Immature natural killer cell (primary cell): ENCODE measurements around the gene BPIFB2. TPM values are rescaled to one million over a fixed set of nuclear protein-coding genes. Genes with fewer than 3 reads are reported as not detected.
A peak's percentile ranks its signal among the peaks of the same experiment; 100 is the strongest.

Source experiments
- DNase-seq, 3 donors: peaks; one replicate each; pipeline ENCODE4 v3.0.0; 2022; ENCODE audit warnings: mixed read lengths in 1 of 3
- H3K27ac Mint-ChIP-seq, 6 donors: one replicate each; pipeline ENCODE4 v1.8.0; 2020; ENCODE audit warnings: mixed read lengths in 6 of 6, mild to moderate bottlenecking in 5 of 6, inconsistent platforms in 4 of 6, moderate library complexity in 3 of 6
- H3K27me3 Mint-ChIP-seq, 3 donors: one replicate each; pipeline ENCODE4 v1.8.0; 2020 to 2021; ENCODE audit warnings: low read depth in 3 of 3, mild to moderate bottlenecking in 3 of 3, mixed read lengths in 3 of 3, moderate library complexity in 3 of 3, inconsistent platforms in 1 of 3
- H3K36me3 Mint-ChIP-seq, 3 donors: one replicate each; pipeline ENCODE4 v1.8.0; 2020; ENCODE audit warnings: mixed read lengths in 3 of 3, inconsistent platforms in 2 of 3, mild to moderate bottlenecking in 2 of 3
- H3K4me1 Mint-ChIP-seq, 2 donors: one replicate each; pipeline ENCODE4 v1.8.0; 2020; ENCODE audit warnings: inconsistent platforms in 2 of 2, mild to moderate bottlenecking in 2 of 2, mixed read lengths in 2 of 2, moderate library complexity in 1 of 2
- H3K4me3 Mint-ChIP-seq, 5 donors: one replicate each; pipeline ENCODE4 v1.8.0; 2020; ENCODE audit warnings: mild to moderate bottlenecking in 5 of 5, mixed read lengths in 5 of 5, inconsistent platforms in 3 of 5, moderate library complexity in 3 of 5
- H3K9me3 Mint-ChIP-seq, 6 donors: one replicate each; pipeline ENCODE4 v1.8.0; 2020; ENCODE audit warnings: mild to moderate bottlenecking in 6 of 6, mixed read lengths in 6 of 6, inconsistent platforms in 4 of 6, moderate library complexity in 3 of 6
- polyA plus RNA-seq, 3 donors: library from polyadenylated mRNA; unstranded; fragments of 300-500 nt; fragmentation: Illumina TruSeq; gene quantifications; one replicate each; pipeline ENCODE4 v1.2.3, GENCODE V29; 2021

BPIFB2 gene
- polyA plus RNA-seq, 3 donors from 2014 or later = not detected

DNA sequence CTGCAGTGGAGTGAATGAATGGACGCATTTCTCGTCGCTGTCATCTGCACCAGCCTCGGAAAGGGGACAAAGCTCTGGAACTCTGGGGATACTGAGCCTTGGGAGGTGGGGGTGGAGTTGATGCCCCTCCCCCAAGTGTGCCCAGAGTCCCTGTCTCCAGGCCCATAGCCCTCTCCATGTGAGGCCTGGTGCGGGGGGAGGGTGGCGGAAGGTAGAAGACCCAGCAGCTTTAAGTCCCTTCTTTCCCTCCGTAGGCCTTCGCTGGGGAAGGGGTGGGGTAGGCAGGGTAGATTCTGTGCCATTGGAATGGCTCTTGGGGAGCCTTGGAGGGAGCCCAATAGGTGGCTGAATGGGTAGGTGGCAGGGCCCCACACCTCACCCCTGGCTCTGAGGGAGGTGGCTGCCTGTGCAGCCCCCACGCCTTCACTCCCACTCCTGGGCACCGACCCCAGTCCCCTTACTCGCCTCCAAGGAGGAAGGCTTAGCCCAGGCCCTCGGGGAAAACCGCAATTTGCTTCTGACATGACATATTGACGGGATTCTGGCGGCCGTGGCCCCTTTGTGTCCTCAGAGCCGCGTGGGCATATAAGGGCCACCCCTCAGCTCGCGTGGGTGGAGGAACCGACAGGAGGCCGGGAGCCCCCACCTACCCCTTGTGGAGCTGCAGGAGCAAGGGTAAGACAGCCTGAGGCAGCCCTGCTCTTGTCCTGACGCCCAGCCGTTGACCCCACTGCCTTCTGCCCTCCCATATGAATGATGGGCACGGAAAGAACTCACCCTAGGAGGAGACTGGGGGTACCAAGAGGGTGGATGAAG lies 46.0 kb downstream of the BPIFB2 start, which contains the start of gene BPIFB3:
TSS of gene BPIFB3 (plus strand) at position 613 of the 816 bp plus-strand sequence. CDS start 1,533 bp downstream, outside the sequence.
- H3K27me3 Mint-ChIP-seq = peaks cover 0 to 2% (median 0%) of the 10 kb centered on the region in 3 donors
- no peak for DNase-seq
- H3K4me3 Mint-ChIP-seq = no peak within 1 kb of the TSS
- H3K4me1 Mint-ChIP-seq = no peaks in the 10 kb centered on the region
- H3K27ac Mint-ChIP-seq = no peak within 1 kb of the TSS
- H3K9me3 Mint-ChIP-seq = peaks cover 0 to 1% (median 0%) of the 10 kb centered on the region in 6 donors
- no peaks in the 10 kb centered on the region for H3K36me3 Mint-ChIP-seq

DNA sequence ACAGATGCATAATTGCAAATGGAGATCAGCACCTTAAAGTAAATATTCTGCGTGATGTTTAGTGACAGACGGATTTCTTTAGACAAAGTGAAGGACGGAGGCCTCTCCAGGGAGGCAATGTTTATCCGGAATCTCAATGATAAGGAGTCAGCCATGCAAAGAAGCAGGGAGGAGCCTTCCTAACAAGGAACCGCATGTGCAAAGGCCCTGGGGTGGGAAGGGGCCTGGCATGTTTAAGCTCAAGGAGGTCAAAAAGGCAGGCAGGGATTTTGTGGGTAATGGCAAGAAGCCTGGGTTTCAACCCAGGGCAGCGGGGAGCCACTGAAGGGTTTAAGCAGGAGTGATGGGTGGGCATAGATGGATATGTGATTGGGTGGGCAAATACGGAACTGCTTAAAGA lies 46.9 kb downstream of the BPIFB2 start:
- peaks cover 0 to 1% (median 0%) of the 10 kb centered on the region in 6 donors for H3K9me3 Mint-ChIP-seq
- no peak for DNase-seq
- H3K27ac Mint-ChIP-seq = no peak overlapping the region
- no peak overlapping the region for H3K4me3 Mint-ChIP-seq
- peaks cover 0 to 2% (median 2%) of the 10 kb centered on the region in 3 donors for H3K27me3 Mint-ChIP-seq
- no peaks in the 10 kb centered on the region for H3K36me3 Mint-ChIP-seq
- no peaks in the 10 kb centered on the region for H3K4me1 Mint-ChIP-seq

DNA sequence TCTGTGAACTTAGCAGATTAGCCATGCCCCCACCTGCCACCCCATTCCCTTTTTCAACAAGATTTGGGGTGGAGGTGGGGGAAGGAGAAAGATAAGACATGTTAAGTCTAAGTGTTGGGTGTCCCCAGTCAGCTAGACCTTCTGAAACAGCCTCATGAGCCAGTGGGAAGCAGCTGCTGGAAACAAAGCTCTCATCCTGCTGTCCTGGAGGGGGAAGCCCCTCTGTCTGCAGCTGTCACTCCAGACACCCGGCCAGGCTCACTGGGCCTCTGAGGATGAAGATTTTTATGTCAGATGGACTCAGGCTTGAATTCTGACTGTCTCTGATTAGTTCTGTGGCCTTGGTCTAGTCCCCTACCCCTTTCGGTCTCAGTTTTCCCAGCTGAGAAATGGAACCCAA lies 47.3 kb downstream of the BPIFB2 start:
- Mint-ChIP-seq H3K27me3 (peaks cover 0 to 2% (median 2%) of the 10 kb centered on the region in 3 donors), H3K4me1 (no peaks in the 10 kb centered on the region), H3K4me3 (no peak overlapping the region), H3K36me3 (no peaks in the 10 kb centered on the region), H3K27ac (no peak overlapping the region), H3K9me3 (peaks cover 0 to under 1% (median 0%) of the 10 kb centered on the region in 6 donors)
- DNase-seq = no peak

DNA sequence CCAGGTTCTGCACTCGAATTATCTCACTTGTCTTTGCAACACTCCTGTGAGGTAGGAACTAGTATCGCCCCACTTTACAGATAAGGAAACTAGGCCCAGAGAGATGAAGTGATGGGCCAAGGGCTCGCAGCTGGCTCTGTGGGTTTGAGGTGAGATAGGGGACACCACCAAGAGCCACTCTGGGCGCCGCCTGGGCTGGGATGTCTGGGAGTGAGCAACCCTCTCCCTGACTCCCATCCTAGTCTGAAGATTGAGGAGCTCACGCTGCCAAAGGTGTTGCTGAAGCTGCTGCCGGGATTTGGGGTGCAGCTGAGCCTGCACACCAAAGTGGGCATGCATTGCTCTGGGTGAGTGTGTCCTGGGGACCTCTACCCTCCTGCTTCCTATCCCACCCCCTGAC lies 51.6 kb downstream of the BPIFB2 start:
- H3K27ac Mint-ChIP-seq = no peak overlapping the region

DNA sequence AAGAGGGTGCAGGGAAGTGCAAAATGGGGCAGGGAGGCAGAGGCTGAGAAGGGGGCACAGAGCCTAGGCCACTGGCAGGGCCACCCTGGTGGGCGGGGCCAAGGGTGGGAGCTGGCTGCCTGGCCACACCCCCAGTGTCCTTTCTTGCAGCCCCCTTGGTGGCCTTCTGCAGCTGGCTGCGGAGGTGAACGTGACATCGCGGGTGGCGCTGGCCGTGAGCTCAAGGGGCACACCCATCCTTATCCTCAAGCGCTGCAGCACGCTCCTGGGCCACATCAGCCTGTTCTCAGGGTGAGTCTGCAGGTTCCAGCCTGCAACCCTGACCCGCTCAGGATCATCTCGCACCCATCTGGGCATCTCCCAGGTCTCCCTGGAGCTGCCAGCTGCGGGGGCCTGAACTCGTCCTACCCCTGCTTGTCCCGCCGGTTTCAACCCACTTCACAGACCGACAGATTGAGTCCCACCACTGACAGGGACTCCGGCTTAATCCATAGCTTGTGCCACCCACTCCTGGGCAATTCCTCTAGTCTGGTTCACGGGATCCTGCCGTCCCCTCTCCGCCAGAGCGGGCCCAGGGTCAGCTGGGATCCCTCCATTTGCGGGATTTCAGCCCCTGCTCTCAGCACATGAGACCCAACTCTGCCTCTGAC lies 52.4 kb downstream of the BPIFB2 start:
- Mint-ChIP-seq H3K27me3 (peaks cover 2 to 3% (median 2%) of the 10 kb centered on the region in 3 donors), H3K4me3 (no peak overlapping the region), H3K9me3 (no peaks in the 10 kb centered on the region), H3K4me1 (no peaks in the 10 kb centered on the region), H3K27ac (no peak overlapping the region), H3K36me3 (no peaks in the 10 kb centered on the region)
- no peak for DNase-seq

More for the DNA sequence above, 51.6 kb downstream of the BPIFB2 start:
- no peaks in the 10 kb centered on the region for H3K36me3 Mint-ChIP-seq
- no peak overlapping the region for H3K4me3 Mint-ChIP-seq
- H3K9me3 Mint-ChIP-seq = no peaks in the 10 kb centered on the region
- H3K27me3 Mint-ChIP-seq = peaks cover 2 to 3% (median 2%) of the 10 kb centered on the region in 3 donors
- H3K4me1 Mint-ChIP-seq = no peaks in the 10 kb centered on the region
- DNase-seq = no peak

DNA sequence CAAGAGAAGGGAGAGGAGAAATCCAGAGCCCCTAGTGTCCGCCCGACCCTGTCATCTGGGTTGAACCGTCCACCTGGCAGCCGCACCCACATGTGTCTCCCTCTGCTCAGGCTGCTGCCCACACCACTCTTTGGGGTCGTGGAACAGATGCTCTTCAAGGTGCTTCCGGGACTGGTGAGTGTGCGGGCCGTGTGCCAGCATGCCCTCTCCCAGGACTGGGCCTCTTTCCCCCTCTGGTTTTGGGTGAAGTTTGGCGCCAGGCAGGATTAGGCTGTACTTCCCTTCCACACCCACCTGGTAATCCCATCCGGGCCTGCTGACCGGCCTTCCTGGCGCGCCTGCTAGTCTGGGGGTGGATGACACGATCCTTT lies 54.1 kb downstream of the BPIFB2 start:
- no peaks in the 10 kb centered on the region for H3K36me3 Mint-ChIP-seq

DNA sequence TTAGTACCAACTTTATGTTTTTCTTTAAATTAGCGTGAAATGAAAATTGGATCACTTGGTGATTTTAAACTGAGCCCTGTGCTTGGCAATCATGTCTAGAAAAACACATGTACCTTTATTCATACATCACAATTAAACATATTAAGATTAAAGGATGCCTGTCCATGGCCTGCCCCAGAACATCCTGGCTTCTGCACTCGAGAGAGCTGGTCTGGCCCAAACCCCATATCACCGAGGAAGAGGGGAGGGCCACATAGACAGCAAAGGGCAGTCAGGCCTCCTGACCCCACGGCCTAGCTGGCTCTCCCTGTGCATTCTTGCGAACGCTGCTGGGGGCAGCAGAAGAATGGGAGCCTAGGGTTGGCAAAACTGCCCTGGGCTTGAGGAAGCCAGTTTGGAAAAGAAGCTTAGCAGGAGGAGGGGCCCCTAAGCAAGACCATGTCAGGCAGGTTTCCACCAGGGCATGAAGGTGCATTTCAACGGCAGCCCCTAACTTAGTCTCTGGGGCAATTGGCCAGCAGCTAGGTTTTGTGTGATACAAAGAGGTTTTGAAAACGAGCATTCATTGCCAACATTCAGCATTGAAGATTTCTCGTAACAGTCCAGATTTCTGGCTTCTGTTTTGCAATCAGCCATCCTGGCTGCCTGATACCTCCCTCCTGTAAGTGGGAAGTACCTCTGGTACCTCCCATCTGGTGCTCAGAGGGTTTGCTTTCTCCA lies 54.8 kb downstream of the BPIFB2 start:
- H3K4me1 Mint-ChIP-seq = no peaks in the 10 kb centered on the region
- H3K4me3 Mint-ChIP-seq = no peak overlapping the region
- no peak overlapping the region for H3K27ac Mint-ChIP-seq
- no peaks in the 10 kb centered on the region for H3K36me3 Mint-ChIP-seq
- no peaks in the 10 kb centered on the region for H3K9me3 Mint-ChIP-seq
- peaks cover 2 to 5% (median 2%) of the 10 kb centered on the region in 3 donors for H3K27me3 Mint-ChIP-seq
- DNase-seq = no peak

More for the DNA sequence above, 54.1 kb downstream of the BPIFB2 start:
- Mint-ChIP-seq H3K9me3 (no peaks in the 10 kb centered on the region), H3K27me3 (peaks cover 2 to 5% (median 2%) of the 10 kb centered on the region in 3 donors), H3K4me3 (no peak overlapping the region), H3K4me1 (no peaks in the 10 kb centered on the region), H3K27ac (no peak overlapping the region)
- no peak for DNase-seq

DNA sequence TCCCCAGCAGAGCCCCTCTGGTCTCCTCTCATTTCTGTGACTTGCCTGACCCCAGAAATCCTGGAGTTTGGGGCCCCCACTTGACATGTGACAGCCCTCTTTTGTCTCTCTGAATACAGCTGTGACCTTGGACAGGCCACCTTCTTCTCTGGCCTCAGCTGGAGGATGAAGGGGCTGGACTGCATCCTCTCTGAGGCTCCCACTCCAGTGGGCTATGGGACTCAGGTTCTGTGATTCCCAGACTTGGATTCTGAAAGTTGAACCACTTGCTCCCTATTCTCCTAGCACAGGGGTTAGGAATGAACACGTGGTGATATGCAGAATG lies 55.3 kb downstream of the BPIFB2 start:
- Mint-ChIP-seq H3K27ac (no peak overlapping the region), H3K9me3 (no peaks in the 10 kb centered on the region), H3K36me3 (no peaks in the 10 kb centered on the region), H3K27me3 (peaks cover 2 to 5% (median 3%) of the 10 kb centered on the region in 3 donors), H3K4me1 (no peaks in the 10 kb centered on the region), H3K4me3 (no peak overlapping the region)
- no peak for DNase-seq

DNA sequence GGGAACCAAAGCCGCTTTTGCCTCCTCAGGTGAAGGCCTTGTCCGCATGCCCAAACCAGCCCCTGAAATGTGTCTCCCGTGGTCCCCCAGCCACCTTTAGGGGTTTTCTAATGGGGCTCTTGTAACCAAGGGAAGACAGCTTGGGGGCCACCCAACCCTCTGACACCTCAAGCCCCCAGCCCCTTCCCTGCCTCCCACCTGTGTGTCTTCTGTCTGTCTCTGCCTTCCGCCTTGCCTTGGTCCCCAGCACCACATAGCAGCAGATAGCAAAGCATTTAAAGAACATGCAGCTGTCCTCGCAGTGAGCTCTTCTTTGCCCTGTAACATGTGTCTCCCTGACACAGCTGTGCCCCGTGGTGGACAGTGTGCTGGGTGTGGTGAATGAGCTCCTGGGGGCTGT lies 55.8 kb downstream of the BPIFB2 start:
- H3K4me1 Mint-ChIP-seq = no peaks in the 10 kb centered on the region
- H3K9me3 Mint-ChIP-seq = no peaks in the 10 kb centered on the region
- H3K27me3 Mint-ChIP-seq = peaks cover 0 to 6% (median 5%) of the 10 kb centered on the region in 3 donors
- no peaks in the 10 kb centered on the region for H3K36me3 Mint-ChIP-seq
- H3K4me3 Mint-ChIP-seq = no peak overlapping the region
- no peak for DNase-seq
- no peak overlapping the region for H3K27ac Mint-ChIP-seq

DNA sequence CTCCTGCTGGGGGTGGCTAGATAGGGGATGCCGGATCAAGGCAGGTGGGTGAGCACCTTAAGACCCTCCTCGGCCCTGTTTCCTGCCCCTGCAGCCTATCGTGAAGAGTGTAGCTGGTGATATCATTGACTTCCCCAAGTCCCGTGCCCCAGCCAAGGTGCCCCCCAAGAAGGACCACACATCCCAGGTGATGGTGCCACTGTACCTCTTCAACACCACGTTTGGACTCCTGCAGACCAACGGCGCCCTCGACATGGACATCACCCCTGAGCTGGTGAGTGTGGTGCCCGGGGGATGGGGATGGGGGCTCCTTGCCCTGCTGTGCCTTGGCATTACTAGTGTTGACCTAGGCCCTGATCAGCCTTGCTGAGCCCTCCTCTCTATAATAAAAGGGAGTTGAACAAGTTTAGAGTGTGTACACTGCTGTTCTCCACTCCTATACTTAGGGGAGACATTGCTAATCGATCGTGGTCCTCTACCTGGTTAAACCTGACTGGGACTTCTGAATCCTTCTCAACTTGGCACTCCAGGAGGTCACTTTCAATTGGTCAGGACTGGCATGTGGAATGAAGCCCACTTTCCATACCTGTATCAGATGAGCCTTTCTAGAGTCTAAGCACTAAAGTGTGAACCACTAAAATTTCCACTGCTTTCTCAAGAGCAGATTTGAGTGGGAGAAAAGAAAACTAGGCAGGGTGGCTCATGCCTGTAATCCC lies 57.2 kb downstream of the BPIFB2 start:
- no peak overlapping the region for H3K4me3 Mint-ChIP-seq
- no peak for DNase-seq
- H3K36me3 Mint-ChIP-seq = no peaks in the 10 kb centered on the region
- H3K27me3 Mint-ChIP-seq = peaks cover 0 to 5% (median 4%) of the 10 kb centered on the region in 3 donors
- H3K27ac Mint-ChIP-seq = no peak overlapping the region
- no peaks in the 10 kb centered on the region for H3K4me1 Mint-ChIP-seq
- H3K9me3 Mint-ChIP-seq = no peaks in the 10 kb centered on the region

DNA sequence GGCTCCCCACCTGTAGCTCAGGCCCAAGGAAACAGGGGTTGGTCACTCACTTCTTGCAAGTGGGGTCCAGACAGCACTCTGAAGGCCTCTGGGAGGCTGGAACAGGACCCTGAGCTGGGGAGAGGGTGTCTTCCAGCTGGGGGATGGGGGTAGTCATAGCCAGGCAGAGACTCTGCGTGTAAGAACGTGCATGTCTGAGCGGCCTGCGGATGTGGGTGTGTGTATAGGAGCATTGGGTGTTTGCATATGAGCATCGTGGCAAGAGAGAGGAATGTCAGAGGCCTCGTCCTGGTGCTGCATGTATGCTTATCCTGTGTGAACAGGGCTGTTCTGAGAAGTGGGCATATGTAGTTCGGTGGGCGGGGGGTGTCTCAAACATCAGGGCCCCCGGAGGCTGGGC lies 58.3 kb downstream of the BPIFB2 start:
- peaks cover 0 to 9% (median 5%) of the 10 kb centered on the region in 3 donors for H3K27me3 Mint-ChIP-seq
- no peaks in the 10 kb centered on the region for H3K4me1 Mint-ChIP-seq
- no peak overlapping the region for H3K27ac Mint-ChIP-seq

DNA sequence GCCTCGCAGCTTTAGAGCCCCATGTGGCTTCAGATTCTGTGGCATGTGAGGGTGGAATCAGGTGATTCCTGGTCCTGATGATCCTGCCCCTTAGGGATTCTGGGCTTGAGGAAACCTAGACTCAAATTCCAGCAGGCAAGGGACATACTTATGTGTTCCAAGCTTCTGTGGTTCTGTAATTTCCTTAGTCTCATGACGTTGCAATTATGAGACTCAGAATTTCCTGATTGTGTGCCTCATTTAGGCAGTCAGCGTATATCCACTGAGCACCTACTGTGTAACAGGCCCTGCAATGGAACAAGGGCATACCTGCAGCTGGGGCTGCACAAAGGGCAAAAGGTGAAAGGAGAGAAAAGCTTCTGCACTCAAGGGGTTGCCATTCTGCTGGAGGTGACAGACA lies 60.3 kb downstream of the BPIFB2 start:
- H3K36me3 Mint-ChIP-seq = no peaks in the 10 kb centered on the region
- DNase-seq = no peak
- H3K27ac Mint-ChIP-seq = peak overlapping the region in 1 of 6 donors; percentile 11
- H3K27me3 Mint-ChIP-seq = peaks cover 0 to 11% (median 2%) of the 10 kb centered on the region in 3 donors
- H3K9me3 Mint-ChIP-seq = no peaks in the 10 kb centered on the region
- no peak overlapping the region for H3K4me3 Mint-ChIP-seq
- H3K4me1 Mint-ChIP-seq = no peaks in the 10 kb centered on the region

More for the DNA sequence above, 58.3 kb downstream of the BPIFB2 start:
- DNase-seq = no peak
- H3K9me3 Mint-ChIP-seq = no peaks in the 10 kb centered on the region
- H3K4me3 Mint-ChIP-seq = no peak overlapping the region
- H3K36me3 Mint-ChIP-seq = no peaks in the 10 kb centered on the region

DNA sequence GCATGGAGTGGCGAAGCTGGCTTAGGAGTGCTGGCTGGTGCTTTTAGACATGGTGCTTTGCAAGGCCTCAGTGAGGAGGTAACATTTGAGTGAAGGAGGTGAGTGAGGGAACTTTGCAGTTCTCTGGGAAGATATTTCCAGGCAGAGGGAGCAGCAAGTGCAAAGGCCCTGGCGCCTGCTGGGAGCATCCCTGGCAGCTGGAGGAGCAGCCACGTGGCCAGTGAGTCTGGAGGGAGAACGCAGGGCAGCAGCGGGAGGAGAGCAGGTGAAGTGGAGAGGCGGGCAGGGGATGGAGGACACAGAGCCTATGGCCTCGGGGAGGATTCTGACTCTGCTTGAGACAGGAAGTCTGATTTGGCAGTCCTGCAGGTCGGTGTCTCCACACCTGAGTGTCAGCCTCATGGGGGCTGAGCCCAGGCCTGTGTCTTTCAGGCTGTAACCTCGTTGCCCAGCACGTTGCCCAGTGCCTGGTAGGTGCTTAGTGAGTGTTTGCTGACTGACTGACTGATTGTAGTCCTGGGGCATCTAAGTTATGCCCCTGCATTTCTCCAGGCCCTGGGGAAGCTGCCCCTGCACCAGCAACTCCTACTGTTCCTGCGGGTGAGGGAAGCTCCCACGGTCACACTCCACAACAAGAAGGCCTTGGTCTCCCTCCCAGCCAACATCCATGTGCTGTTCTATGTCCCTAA lies 60.9 kb downstream of the BPIFB2 start:
- no peak for DNase-seq

More for the DNA sequence above, 60.9 kb downstream of the BPIFB2 start:
- Mint-ChIP-seq H3K4me1 (no peaks in the 10 kb centered on the region), H3K9me3 (no peaks in the 10 kb centered on the region), H3K4me3 (no peak overlapping the region), H3K27me3 (peaks cover 0 to 11% (median 2%) of the 10 kb centered on the region in 3 donors), H3K36me3 (no peaks in the 10 kb centered on the region), H3K27ac (peak overlapping the region in 1 of 6 donors; percentile 11)
